HG02943 (cell line): ENCODE results near the gene ZNF618.

Experiments used
- ATAC-seq: cut with Tn5 transposase; IDR thresholded peaks from one replicate; pipeline ENCODE4 v1.9.1; 2021; ENCODE audit warnings: mild to moderate bottlenecking, low read depth, moderate library complexity; ENCODE audit not compliant: unreplicated experiment

ZNF618 gene

GRCh38 chr9:113931777-113932176 lies 55.7 kb downstream of the ZNF618 start:
- ATAC-seq, result no peak

- ATAC-seq, result no peak
Observed at GRCh38 chr9:113932906-113933584, 56.9 kb downstream of the ZNF618 start.

GRCh38 chr9:113933671-113934070 lies 57.6 kb downstream of the ZNF618 start:
- no peak for ATAC-seq

DNA sequence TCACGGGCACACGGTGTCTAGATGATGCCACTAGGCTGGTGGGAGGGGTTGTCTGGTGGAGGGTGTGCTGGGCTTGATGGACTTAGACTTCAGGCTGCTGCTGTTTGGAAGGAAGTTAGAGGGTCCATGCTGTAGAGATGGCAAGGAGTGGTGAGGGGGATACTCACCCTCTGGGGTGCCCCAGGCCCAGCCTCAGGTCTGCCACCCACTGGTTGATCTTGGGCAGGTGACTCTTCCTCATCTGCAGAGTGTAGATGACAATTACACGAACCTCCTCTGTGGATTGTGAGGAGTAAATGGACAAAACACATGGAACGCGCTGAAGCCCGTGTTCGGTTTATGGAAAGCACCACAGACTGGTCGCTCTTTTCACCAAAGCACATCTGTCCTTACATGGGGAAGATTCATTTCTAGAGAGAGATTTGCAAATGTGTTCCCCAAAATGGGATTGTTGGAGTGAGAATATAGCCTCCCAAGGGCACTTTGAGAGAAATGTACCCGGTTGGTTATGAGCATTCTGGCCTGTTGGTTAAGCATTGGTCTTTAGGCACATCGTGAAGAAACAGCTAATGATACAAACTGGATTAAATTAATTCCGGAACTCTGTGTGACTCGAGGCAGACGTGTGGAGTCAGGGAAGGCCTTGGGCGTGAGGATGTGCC lies 58.2 kb downstream of the ZNF618 start:
- ATAC-seq, result no peak

GRCh38 chr9:113934829-113935676 lies 58.9 kb downstream of the ZNF618 start:
- no peak for ATAC-seq

DNA sequence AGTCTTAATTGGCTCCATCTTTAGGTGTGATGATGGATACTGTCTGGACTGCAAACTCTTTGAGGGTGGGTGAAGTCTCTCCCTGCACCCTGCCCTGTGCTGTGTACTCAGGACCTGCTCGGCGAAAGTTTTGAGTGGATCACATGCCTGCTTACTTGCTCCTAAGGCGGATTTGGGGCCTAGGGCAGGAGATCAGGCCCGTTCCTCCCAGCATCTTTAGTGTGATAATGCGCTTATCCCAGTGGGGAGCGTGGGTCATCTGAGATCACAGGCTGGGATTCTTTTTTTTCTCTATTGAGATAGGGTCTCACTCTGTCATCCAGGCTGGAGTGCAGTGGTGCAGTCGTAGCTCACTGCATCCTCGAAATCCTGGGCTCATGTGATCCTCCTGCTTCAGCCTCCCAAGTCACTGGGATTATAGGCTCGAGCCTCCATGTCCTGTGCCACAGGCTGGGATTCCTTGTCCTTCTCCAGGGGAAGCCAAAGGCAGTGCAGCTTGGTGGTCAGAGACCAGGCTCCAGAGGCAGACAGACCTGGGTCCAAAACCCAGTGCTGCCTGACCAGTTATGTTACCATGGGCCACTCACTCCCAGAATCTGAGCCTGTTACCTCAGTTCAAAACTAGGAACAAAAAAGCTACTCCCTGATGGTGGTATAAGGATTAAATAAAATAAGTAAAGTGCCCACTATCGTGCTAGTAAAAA lies 59.7 kb downstream of the ZNF618 start:
- ATAC-seq, result no peak

DNA sequence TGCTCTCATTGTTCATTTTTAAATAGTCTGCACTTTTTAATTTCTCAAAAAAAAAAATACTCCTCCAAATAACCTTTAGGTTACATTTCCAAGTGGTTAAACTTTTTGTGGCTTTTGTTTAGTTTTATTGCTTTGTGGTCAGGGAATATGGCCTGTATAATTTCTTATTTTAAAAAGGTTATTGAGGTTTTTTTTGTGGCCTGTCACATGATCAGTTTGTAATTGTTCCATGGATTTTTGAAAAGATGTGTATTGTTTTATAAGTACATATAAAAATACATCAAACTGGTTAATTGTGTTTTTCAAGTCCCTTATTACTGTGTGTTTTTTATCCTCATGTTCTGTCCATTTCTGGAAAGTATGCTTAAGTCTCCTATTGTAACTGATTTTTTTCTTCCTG lies 64.0 kb downstream of the ZNF618 start:
- ATAC-seq, result no peak

DNA sequence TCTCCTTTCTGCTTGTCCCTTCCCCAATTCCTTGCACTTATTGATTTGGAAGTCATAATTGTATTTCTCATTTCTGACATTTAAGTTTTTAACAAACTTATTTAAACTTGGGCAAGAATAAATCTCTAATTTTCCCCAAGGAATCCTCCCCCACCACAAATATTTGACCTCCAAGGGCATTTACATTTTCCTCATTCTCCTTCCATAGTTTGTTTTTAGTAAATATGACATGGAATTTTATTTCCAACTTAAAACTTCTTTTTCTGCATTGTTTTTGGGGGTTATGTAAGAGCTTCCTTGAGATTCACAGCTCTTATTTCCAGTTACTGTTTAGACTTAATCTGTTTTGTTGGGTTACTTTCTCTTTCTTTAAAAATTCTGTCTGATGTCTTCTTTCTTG lies 64.9 kb downstream of the ZNF618 start:
- ATAC-seq, result no peak

DNA sequence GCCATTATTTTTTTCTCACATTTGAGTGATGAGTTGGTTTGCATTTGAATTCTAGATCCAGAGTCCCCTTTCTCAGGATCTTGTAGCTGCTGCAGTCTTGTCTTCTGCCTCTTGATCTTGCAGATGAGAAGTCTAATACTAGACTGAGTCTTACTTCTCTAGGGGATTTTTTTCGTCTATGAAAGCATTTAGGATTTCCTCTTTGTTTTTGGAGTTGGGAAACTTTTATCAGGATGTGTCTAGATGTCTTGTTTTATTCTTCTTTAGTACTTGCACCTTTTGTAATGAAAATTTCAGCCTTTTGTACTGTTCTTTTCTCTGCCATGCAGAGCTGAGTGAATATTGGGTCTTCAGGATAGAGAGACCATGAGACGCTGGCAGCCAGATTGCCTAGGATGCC lies 65.4 kb downstream of the ZNF618 start:
- ATAC-seq, result no peak

DNA sequence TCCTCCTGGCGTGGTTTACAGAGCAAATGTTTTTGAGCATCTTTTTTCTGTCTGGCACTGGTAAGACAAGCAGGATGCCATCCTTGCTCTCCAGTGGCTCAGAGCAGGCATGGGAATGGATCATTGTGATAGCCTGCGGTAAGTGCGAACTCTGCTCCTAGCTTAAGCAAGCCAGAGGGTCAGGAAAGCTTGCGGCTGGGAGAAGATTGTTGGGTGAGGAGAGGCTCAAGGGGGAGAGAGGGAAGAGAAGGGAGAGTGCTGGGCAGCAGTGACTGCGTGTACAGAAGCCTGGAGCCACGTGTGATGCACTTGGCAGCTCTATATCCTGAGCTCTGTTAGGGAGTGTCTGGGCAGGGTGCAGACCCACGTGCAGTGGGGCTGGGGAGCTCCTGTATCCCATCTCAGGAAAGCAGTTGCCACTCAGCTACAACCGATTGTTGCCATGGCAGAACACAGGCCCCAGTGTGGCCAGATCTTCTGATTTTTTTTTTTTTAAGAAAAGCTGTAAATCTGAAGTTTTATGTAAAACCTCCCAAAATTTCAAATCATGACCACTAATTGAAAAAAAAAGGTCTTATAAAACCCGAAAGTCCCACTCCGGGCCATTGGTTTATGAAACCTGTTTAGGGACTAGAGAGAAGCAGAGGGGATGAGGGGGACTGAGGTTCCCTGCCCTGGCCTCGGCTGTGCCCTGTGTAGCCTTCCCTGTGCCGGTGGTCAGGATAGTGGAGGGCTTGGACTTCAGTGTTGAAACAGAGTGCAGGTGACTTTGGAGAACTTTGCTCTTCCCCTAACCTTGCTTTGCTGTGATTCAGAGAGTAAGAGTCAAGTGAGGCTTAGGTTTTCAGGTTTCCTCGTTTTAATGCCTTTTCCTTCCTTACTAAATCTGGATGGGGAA lies 67.3 kb downstream of the ZNF618 start:
- ATAC-seq, result no peak

DNA sequence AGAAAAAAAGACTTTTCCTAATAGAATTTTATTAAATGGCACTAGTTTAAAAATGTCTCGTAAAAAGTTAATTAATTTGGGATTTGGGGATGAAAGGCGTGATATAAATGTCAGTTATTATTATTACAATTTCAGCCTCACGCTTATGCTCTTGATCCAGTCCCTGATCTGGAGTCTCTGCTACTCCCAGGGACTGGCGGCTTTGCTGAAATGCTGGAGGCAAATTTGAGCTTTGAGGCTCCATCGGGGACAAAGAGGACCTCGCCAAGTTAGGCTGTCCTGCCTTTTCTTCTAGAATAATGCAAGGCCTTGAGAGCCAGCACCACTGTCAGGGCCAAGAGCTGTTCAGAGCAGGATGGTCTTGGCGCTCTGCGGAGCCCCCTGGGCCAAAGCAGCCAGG lies 69.7 kb downstream of the ZNF618 start:
- ATAC-seq, result no peak

DNA sequence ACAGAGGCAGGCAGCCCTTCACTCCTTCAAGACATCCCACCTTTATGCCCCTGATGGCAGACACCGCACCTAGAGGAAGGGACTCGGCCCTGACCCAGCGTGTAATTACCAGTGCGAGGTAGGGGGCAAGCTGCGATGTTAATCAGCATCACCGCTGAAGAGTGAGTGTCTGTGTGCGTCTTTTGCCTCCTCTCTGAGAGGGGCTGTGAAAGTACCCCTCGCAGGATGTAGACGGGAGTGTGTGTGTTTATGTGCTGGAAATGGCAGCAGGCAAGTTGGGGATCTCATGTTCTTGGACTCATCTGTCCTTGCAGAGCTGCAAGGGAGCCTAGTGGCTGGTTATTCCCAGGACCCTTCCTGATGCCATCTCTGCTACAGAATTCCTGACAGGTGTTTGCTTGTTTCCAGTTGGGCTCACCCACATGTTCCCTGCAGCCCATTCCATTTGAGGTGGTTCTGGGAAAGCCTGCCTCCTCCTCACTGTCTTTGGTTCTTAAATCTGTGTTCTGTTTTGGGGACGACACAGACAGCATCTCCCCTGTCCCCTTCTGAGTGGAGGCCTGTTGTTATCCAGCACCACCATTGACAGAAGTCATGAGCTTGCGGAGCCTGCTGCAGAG lies 70.5 kb downstream of the ZNF618 start:
- ATAC-seq, result no peak

DNA sequence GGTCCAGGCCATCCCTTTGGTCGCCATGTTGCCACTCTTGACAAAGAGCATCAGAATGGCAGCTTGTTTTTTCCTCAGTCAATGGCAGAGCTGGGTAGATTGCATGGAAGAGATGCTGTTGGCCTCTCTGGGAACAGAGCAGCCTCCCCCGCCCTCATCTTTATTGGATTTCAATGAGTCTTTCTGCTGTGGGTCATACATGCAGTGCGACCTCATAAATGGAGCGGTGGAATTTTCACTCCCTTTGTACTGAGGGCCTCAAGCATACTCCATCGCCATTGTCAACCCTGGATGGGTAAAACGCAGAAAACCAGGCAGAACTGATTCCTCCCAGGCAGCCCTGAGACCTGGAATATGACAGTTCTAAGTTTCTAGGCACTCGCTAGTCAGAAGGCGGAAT lies 71.8 kb downstream of the ZNF618 start:
- ATAC-seq, result no peak

DNA sequence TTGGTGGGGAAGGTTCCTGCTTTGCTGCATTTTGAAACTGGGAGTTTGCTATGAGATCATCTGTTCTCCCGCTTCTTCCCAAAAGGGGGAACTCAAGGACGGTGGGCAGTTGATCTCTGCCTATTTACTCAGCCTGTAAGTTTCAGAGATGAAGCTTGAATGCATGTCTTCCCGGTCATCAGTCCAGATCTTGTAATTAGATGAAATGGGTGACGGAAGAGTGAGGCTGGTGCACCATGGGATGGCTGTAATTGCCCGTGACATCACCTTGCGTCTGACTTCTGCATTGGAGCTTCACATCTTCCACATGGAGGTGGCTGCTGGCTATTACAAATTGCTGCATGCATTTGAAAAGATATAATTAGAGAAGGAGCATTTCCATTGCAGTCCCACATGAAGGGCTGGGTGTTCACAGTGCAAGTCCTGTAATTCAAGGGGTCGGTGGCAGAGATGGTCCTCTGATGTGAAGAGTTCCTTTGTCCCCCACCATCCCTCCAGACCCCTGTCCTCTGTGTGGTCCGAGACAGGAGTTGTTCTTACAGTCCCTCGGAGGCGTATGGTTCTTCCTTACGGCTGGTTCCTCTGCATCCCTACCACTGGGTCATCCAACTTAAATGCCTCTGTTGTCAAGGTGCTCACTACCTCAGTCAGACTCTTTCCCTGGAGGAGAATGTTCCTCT lies 72.9 kb downstream of the ZNF618 start:
- ATAC-seq, result no peak

- no peak for ATAC-seq
Observed at GRCh38 chr9:113949571-113950078, 73.5 kb downstream of the ZNF618 start.

DNA sequence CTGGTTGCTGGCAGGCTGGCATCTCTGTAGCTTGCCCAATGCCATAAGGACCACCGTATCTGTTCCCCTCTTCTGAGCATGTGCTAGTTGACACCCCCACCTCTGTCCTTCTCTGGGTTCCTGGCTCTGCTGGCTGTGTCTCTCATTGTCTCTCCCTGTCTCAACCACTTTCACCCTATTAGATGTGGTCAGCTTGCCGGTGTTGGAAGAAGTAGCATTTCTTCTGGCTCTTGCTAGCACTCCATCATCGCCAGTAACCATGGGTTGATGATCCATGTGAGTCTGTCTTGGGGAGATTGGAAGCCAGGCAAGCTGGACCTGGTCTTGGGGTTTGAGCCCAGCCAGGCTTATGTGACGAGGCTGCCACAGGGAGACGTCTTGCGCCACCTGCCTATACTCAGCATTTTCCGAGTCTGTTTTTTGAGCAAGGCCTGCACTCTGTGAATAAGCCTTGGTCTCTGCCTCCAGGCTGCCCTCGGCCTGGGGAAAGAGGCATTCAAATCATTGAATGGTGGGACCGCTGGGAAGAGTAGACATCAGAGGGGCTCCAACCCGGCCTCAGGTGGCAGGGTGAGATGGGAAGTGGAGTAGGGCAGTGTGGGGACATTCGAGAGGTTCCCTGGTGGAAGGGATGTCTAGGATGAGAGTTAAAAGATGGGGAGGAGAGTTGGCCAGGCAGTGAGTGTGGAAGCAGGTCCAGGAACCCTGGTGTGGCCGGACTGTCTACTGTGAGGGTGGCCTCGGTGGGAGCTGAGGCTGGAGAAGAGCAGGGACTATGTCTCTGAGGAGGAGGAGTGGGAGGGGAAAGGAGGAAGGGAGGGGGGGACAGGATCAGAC lies 74.3 kb downstream of the ZNF618 start:
- no peak for ATAC-seq

DNA sequence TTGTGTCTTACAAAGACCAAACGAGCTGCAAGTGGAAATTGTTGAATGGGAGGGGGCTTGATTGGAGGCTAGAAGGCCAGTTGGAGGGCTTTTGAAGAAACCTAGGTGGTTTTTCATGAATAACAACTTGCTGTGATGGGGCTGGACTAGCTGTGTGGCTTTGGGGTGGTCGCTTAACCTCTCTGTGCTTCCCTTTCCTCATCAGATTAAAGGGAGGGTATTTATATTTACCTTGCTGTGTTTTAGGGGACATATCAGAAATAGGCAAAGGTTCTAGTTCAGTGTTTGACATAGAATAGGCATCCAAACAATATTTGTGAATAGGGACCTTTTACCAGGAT lies 74.9 kb downstream of the ZNF618 start:
- no peak for ATAC-seq

DNA sequence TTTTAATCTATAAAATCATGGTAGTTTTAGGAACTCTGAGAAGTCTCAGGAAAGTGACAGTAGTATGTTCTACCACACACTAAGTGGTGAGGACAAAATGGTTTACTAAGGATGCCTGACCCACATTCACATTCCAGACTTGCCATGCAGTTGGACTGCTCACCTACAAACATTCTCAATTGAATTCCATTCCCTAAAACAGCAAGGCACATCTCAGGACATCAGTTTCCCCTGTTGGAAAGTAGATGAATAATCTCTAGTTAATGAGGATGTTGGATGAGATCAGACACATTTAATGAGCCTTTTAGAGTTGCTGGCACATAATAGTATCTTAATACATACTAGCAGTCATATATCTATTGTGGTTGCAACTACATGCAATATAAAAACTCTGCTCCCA lies 76.6 kb downstream of the ZNF618 start:
- ATAC-seq, result no peak
